Caco-2 (cell line): Measurements from ENCODE around the gene BCL2. TPM values are rescaled to one million over a fixed set of nuclear protein-coding genes. Genes with fewer than 3 reads are reported as not detected.

Experiments
- BruUV-seq: library from RNA; stranded (reverse); fragments of 400-500 nt; replicated peaks from 2 replicates; lab custom pipeline; 2021; lab: Mats Ljungman, UMichigan
- CTCF ChIA-PET: fragments of 300-600 bp; sonication (Branson Sonifier 250); formaldehyde crosslinking; loops from one replicate; lab custom pipeline; 2022; ENCODE audit warnings: antibody characterized with exemption; lab: Charles Lee
- POLR2A ChIA-PET: fragments of 300-600 bp; sonication (Branson Sonifier 250); formaldehyde crosslinking; loops from one replicate; lab custom pipeline; 2022; ENCODE audit warnings: antibody characterized with exemption; lab: Charles Lee
- DNase-seq, 2 experiments: peaks; one replicate each; pipeline versions ENCODE4 v3.0.0 to v3.0.0-alpha.2; 2020 to 2022
- H3K27me3 ChIP-seq: replicated peaks from 2 replicates; pipeline ENCODE4 v1.6.0; 2011; ENCODE audit warnings: low read length; ENCODE audit not compliant: control insufficient read depth, insufficient read depth
- H3K36me3 ChIP-seq: 2 replicates; pipeline ENCODE4 v1.5.1; 2011; ENCODE audit warnings: low read length; ENCODE audit not compliant: control insufficient read depth, insufficient read depth
- H3K4me1 ChIP-seq: fragments of 250-450 bp; sonication (Bioruptor Pico); 2 replicates; pipeline ENCODE4 v1.5.1; 2020; ENCODE audit warnings: mild to moderate bottlenecking
- H3K4me3 ChIP-seq: 2 replicates; pipeline ENCODE4 v1.5.1; 2011; ENCODE audit warnings: low read depth, mild to moderate bottlenecking, control low read depth, low read length
- H3K9me3 ChIP-seq: fragments of 250-450 bp; sonication (Bioruptor Pico); 2 replicates; pipeline ENCODE4 v1.5.1; 2020; ENCODE audit warnings: mild to moderate bottlenecking, moderate library complexity
- H3K27ac Mint-ChIP-seq: one replicate; pipeline ENCODE4 v1.8.0; 2022; ENCODE audit warnings: mixed read lengths; ENCODE audit not compliant: unreplicated experiment
- H3K27me3 Mint-ChIP-seq: one replicate; pipeline ENCODE4 v1.8.0; 2022; ENCODE audit warnings: mixed read lengths; ENCODE audit not compliant: insufficient read depth, unreplicated experiment
- H3K36me3 Mint-ChIP-seq: one replicate; pipeline ENCODE4 v1.8.0; 2022; ENCODE audit warnings: mild to moderate bottlenecking, mixed read lengths; ENCODE audit not compliant: insufficient read depth, unreplicated experiment
- H3K4me1 Mint-ChIP-seq: one replicate; pipeline ENCODE4 v1.8.0; 2022; ENCODE audit warnings: low read depth, mixed read lengths; ENCODE audit not compliant: unreplicated experiment
- H3K4me3 Mint-ChIP-seq: one replicate; pipeline ENCODE4 v1.8.0; 2022; ENCODE audit warnings: mild to moderate bottlenecking, moderate library complexity, mixed read lengths; ENCODE audit not compliant: unreplicated experiment
- H3K9me3 Mint-ChIP-seq: one replicate; pipeline ENCODE4 v1.8.0; 2022; ENCODE audit warnings: mixed read lengths; ENCODE audit not compliant: unreplicated experiment
- intact Hi-C: fragments of 100-400 bp; cut with micrococcal nuclease; formaldehyde crosslinking; loops from one replicate; pipeline ENCODE4 v1.10.0; 2022; ENCODE audit not compliant: unreplicated experiment
- total RNA-seq: library from RNA; stranded (reverse); gene quantifications from 2 replicates; pipeline ENCODE4 v1.2.3, GENCODE V29; 2022
- TF ChIP-seq, protein P1 (sequence below), 2 experiments: fragments of 200-600 bp in 1 of 2; IDR thresholded peaks; 1 replicate in 1 of 2; 2 replicates in 1 of 2; pipeline versions ENCODE4 v1.5.1 to v1.8.0; 2011 to 2022; ENCODE audit warnings: antibody characterized with exemption in 1 of 2, control low read depth in 1 of 2, inconsistent platforms in 1 of 2, low read depth in 1 of 2, low read length in 1 of 2, mild to moderate bottlenecking in 1 of 2, moderate library complexity in 1 of 2; ENCODE audit not compliant: insufficient read depth in 1 of 2, severe bottlenecking in 1 of 2, unreplicated experiment in 1 of 2

Gene BCL2
- total RNA-seq, 1 experiment from 2014 or later, result 6.5 TPM

DNA sequence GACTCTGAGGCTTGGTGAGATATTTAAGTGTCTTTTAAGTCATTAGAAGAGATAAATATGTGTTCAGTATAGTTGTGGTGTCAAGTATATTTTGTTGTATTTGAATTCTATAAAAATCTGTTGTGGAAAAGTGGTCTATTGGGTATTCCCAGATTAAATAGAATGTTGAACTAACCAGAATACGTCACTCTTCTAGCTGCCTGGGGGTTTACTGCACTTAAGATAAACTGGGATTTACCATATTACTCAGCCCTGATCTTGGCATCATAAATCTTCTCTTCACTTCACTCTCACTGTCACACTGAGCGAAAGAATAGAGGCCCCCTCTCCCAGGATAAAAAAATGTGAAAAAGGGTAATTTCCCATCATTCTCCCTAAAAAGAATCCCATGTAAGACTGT lies 129.8 kb downstream of the BCL2 start:
- no peaks in the 10 kb centered on the region for H3K27me3 Mint-ChIP-seq
- Histone ChIP-seq H3K36me3 (no peaks in the 10 kb centered on the region), H3K4me1 (peaks cover 18% of the 10 kb centered on the region), H3K9me3 (no peaks in the 10 kb centered on the region), H3K27me3 (no peaks in the 10 kb centered on the region), H3K4me3 (no peak overlapping the region)
- H3K36me3 Mint-ChIP-seq, result no peaks in the 10 kb centered on the region
- H3K4me3 Mint-ChIP-seq, result no peak overlapping the region
- H3K27ac Mint-ChIP-seq, result no peak overlapping the region
- BruUV-seq, result no TSS peak
- TF ChIP-seq, protein P1, sequence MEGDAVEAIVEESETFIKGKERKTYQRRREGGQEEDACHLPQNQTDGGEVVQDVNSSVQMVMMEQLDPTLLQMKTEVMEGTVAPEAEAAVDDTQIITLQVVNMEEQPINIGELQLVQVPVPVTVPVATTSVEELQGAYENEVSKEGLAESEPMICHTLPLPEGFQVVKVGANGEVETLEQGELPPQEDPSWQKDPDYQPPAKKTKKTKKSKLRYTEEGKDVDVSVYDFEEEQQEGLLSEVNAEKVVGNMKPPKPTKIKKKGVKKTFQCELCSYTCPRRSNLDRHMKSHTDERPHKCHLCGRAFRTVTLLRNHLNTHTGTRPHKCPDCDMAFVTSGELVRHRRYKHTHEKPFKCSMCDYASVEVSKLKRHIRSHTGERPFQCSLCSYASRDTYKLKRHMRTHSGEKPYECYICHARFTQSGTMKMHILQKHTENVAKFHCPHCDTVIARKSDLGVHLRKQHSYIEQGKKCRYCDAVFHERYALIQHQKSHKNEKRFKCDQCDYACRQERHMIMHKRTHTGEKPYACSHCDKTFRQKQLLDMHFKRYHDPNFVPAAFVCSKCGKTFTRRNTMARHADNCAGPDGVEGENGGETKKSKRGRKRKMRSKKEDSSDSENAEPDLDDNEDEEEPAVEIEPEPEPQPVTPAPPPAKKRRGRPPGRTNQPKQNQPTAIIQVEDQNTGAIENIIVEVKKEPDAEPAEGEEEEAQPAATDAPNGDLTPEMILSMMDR (IDR thresholded peaks at IDR 0.05; ENCODE audit: insufficient read depth in 1 of 2, low read depth in 1 of 2, low read length in 1 of 2, severe bottlenecking in 1 of 2, unreplicated experiment in 1 of 2), result no peak
- CTCF ChIA-PET, result no interaction called here
- H3K9me3 Mint-ChIP-seq, result no peaks in the 10 kb centered on the region
- peaks cover 11% of the 10 kb centered on the region for H3K4me1 Mint-ChIP-seq
- intact Hi-C loops, result loop anchor here (5.0 kb wide), 1 partner anchor 58 kb away; no protein-coding TSS in a partner anchor
- POLR2A ChIA-PET, result no interaction called here
- DNase-seq, result no peak

DNA sequence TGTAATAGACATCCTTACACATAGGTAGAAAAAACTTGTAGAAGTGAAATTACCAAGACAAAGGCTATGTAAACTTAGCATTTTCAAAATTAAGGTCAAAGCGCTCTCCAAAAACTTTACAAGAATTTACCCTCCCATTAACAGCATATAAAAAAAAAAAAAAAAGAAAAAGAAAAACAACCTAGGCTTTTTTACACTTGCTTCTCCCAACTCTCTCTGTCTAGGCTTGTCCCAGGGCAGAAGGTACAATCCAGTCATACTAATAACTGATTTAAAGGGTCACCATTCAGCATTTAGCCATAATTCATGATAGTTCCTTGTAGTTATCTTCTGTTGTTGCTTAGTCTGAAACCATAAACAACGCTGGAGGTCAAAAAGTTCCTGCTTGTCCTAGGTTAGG lies 130.5 kb downstream of the BCL2 start:
- H3K36me3 Mint-ChIP-seq, result no peaks in the 10 kb centered on the region
- H3K4me3 ChIP-seq, result no peak overlapping the region
- no peaks in the 10 kb centered on the region for H3K36me3 ChIP-seq
- DNase-seq, result no peak
- TF ChIP-seq, protein P1 (IDR thresholded peaks at IDR 0.05; ENCODE audit: insufficient read depth in 1 of 2, low read depth in 1 of 2, low read length in 1 of 2, severe bottlenecking in 1 of 2, unreplicated experiment in 1 of 2), result no peak
- peaks cover 11% of the 10 kb centered on the region for H3K4me1 Mint-ChIP-seq
- no peak overlapping the region for H3K4me3 Mint-ChIP-seq
- BruUV-seq, result no TSS peak
- no peaks in the 10 kb centered on the region for H3K27me3 Mint-ChIP-seq
- H3K9me3 Mint-ChIP-seq, result no peaks in the 10 kb centered on the region
- CTCF ChIA-PET, result no interaction called here
- POLR2A ChIA-PET, result no interaction called here
- H3K4me1 ChIP-seq, result peaks cover 18% of the 10 kb centered on the region
- intact Hi-C loops, result loop anchor here (5.0 kb wide), 1 partner anchor 57 kb away; no protein-coding TSS in a partner anchor
- no peak overlapping the region for H3K27ac Mint-ChIP-seq
- H3K27me3 ChIP-seq, result no peaks in the 10 kb centered on the region
- no peaks in the 10 kb centered on the region for H3K9me3 ChIP-seq

DNA sequence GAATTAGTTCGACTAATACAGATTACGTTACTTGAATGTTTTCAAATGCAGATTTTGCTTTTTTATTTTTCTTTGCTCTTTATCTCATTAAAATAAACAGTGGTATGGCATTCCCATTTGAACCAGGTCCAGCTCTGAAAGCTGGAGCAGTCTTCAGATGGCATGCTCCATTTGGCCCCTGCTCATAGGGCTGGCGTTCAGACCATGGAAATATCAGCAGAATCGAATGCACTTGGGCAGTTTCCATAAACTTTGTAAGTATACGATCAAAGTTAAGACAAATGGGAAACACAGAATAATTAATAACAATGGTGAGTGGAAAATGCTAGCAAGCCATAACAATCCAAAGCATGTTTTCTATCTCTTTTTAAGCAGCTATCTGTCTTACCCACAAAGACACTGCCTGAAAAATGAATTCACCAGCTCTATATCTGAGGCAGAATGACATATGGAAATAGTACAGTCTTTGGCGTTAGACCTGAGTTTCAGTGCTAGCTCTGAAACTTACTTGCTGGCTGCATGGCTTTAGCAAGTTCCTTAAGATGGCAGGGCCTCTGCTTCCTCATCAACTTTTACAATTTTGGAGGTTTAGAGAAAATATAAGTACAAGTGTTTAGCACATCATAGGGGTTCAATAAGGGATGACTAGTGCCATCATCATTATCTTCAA lies 131.6 kb downstream of the BCL2 start:
- no peak overlapping the region for H3K27ac Mint-ChIP-seq
- peak overlapping the region; percentile 44 for H3K4me3 Mint-ChIP-seq
- POLR2A ChIA-PET, result no interaction called here
- H3K9me3 Mint-ChIP-seq, result no peaks in the 10 kb centered on the region
- no peaks in the 10 kb centered on the region for H3K27me3 Mint-ChIP-seq
- Histone ChIP-seq H3K4me1 (peaks cover 18% of the 10 kb centered on the region), H3K27me3 (no peaks in the 10 kb centered on the region), H3K4me3 (no peak overlapping the region), H3K9me3 (no peaks in the 10 kb centered on the region), H3K36me3 (no peaks in the 10 kb centered on the region)
- H3K4me1 Mint-ChIP-seq, result peaks cover 19% of the 10 kb centered on the region
- no peak for DNase-seq
- TF ChIP-seq, protein P1 (IDR thresholded peaks at IDR 0.05; ENCODE audit: insufficient read depth in 1 of 2, low read depth in 1 of 2, low read length in 1 of 2, severe bottlenecking in 1 of 2, unreplicated experiment in 1 of 2), result no peak
- H3K36me3 Mint-ChIP-seq, result no peaks in the 10 kb centered on the region
- intact Hi-C loops, result loop anchor here (5.0 kb wide), 1 partner anchor 56 kb away; no protein-coding TSS in a partner anchor
- CTCF ChIA-PET, result no interaction called here
- no TSS peak for BruUV-seq
